Measurements from ENCODE around the gene PTPRD. TPM values are rescaled to one million over a fixed set of nuclear protein-coding genes. Genes with fewer than 3 reads are reported as not detected.

The PTPRD gene
- total RNA-seq, 3 donors from 2014 or later (not counting 1 experiment from before 2014, with no cell fraction given), result 0.05 to 0.68 TPM; not detected in 1

DNA sequence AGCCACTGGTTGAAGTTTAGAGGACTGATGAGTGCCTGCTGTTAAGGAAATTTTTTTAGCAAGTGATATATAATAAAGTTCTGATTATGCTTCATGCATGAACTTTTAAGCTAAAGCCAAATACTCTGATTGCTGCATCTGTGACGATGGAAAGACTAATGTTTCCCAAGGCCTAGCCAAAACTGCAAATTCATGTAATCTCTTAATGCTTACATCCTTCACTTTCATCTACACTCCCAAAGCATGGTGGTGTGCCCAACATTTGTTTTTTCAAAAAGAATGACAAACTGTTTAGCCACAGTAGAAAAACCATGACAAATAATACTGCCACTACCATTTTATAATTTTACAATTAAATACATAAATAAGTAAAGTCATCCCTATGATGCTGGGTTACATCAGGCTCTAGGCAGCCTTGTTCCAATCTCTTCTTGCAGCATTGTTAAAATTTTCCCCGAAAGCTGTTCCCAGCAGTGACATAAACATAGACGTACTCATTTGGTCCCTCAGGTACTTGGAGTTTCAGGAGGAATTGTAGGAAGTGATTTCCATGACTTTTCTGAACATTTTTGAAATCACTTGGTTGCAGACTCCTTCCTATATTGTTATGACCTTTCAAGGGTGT, 2187.9 kb downstream of the PTPRD start:
- Histone ChIP-seq H3K27ac (ENCODE audit: low read length) (no peak overlapping the region), H3K4me1 (ENCODE audit: control insufficient read depth, insufficient read depth, low read length) (no peaks in the 10 kb centered on the region), H3K9me3 (ENCODE audit: control insufficient read depth, insufficient read depth, low read length) (no peaks in the 10 kb centered on the region), H3K27me3 (ENCODE audit: control insufficient read depth, insufficient read depth, low read length) (no peaks in the 10 kb centered on the region), H3K36me3 (ENCODE audit: control insufficient read depth, insufficient read depth, low read length) (no peaks in the 10 kb centered on the region), H3K4me3 (ENCODE audit: low read length) (no peak overlapping the region)
- Mint-ChIP-seq H3K4me3 (no peak overlapping the region), H3K36me3 (no peaks in the 10 kb centered on the region), H3K4me1 (peaks cover 19 to 21% of the 10 kb centered on the region in 2 donors), H3K9me3 (no peaks in the 10 kb centered on the region), H3K27ac (no peak overlapping the region), H3K27me3 (ENCODE audit: low read depth in 2 of 2) (no peaks in the 10 kb centered on the region)
- DNase-seq (no peak), ATAC-seq (no peak)
- TF ChIP-seq, protein P1, sequence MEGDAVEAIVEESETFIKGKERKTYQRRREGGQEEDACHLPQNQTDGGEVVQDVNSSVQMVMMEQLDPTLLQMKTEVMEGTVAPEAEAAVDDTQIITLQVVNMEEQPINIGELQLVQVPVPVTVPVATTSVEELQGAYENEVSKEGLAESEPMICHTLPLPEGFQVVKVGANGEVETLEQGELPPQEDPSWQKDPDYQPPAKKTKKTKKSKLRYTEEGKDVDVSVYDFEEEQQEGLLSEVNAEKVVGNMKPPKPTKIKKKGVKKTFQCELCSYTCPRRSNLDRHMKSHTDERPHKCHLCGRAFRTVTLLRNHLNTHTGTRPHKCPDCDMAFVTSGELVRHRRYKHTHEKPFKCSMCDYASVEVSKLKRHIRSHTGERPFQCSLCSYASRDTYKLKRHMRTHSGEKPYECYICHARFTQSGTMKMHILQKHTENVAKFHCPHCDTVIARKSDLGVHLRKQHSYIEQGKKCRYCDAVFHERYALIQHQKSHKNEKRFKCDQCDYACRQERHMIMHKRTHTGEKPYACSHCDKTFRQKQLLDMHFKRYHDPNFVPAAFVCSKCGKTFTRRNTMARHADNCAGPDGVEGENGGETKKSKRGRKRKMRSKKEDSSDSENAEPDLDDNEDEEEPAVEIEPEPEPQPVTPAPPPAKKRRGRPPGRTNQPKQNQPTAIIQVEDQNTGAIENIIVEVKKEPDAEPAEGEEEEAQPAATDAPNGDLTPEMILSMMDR (IDR thresholded peaks at IDR 0.05), result no peak
- intact Hi-C loops (cut with micrococcal nuclease), result no loop called here
- 95% methylated on average over 3 of the region's 3 CpGs for WGBS (ENCODE audit: insufficient coverage)

DNA sequence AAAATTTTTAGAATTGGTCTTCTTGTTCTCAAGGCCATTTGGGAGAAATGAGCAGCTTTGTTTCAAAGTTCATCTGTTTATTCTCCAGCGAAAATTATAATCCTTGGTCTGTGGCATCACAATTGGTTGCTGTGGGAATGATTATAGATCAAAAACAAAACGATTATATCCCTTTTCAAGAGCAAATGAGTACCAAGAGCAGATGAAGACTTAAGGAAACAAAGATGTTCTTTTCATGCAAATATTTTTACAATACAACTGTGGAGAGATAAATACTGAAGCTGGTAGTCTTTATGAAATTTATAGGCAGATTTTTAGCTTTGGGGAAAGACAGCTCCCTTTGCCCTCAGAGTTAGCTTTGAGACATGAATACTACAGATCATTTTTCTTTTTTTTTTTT, 2192.4 kb downstream of the PTPRD start:
- TF ChIP-seq, protein P1 (IDR thresholded peaks at IDR 0.05), result no peak
- WGBS (ENCODE audit: insufficient coverage), result 100% methylated on average over 1 of the region's 2 CpGs
- Mint-ChIP-seq H3K4me3 (no peak overlapping the region), H3K9me3 (no peaks in the 10 kb centered on the region), H3K4me1 (no peaks in the 10 kb centered on the region), H3K27ac (no peak overlapping the region), H3K36me3 (no peaks in the 10 kb centered on the region), H3K27me3 (ENCODE audit: low read depth in 2 of 2) (peaks cover 0 to 2% of the 10 kb centered on the region in 2 donors)
- H3K4me1 ChIP-seq (ENCODE audit: control insufficient read depth, insufficient read depth, low read length), result no peaks in the 10 kb centered on the region
- DNase-seq, result no peak
- H3K9me3 ChIP-seq (ENCODE audit: control insufficient read depth, insufficient read depth, low read length), result no peaks in the 10 kb centered on the region
- intact Hi-C loops (cut with micrococcal nuclease), result no loop called here
- no peak for ATAC-seq
- no peaks in the 10 kb centered on the region for H3K36me3 ChIP-seq (ENCODE audit: control insufficient read depth, insufficient read depth, low read length)
- H3K27me3 ChIP-seq (ENCODE audit: control insufficient read depth, insufficient read depth, low read length), result no peaks in the 10 kb centered on the region
- no peak overlapping the region for H3K4me3 ChIP-seq (ENCODE audit: low read length)
- H3K27ac ChIP-seq (ENCODE audit: low read length), result no peak overlapping the region

DNA sequence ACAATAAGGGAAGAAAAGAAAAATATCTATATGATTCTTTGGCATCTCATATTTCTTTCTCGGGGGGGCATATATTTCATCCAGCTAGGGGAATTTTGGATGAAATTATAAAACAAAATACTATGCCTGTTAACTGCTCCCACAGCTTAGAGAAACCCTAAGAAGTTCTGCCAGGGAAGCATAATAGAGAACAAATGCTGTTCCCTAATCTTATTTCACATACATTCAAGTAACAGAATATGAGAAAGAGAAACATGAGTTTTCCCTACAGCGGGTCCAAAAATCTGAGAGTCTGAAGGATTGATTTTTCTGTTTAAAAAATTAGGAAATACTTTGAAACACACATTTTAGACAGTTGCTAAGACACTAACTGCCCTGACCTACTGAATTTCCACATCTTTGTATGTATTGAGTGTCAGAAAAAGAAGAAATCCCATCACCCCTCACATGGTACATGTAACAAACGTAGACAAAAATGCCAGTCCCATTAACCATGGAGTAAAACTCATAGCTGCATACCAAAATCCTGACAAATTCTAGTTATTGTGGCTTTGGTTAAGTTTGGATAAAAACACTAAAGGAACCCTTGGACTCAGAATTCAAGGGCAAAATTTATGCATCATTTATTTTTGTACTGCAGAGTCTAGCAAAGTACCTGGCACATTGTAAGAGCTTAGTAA, 2193.1 kb downstream of the PTPRD start:
- Histone ChIP-seq H3K9me3 (ENCODE audit: control insufficient read depth, insufficient read depth, low read length) (no peaks in the 10 kb centered on the region), H3K4me1 (ENCODE audit: control insufficient read depth, insufficient read depth, low read length) (no peaks in the 10 kb centered on the region), H3K27ac (ENCODE audit: low read length) (no peak overlapping the region), H3K4me3 (ENCODE audit: low read length) (no peak overlapping the region), H3K27me3 (ENCODE audit: control insufficient read depth, insufficient read depth, low read length) (no peaks in the 10 kb centered on the region), H3K36me3 (ENCODE audit: control insufficient read depth, insufficient read depth, low read length) (no peaks in the 10 kb centered on the region)
- intact Hi-C loops (cut with micrococcal nuclease), result no loop called here
- Mint-ChIP-seq H3K27ac (no peak overlapping the region), H3K9me3 (no peaks in the 10 kb centered on the region), H3K4me3 (no peak overlapping the region), H3K4me1 (no peaks in the 10 kb centered on the region), H3K27me3 (ENCODE audit: low read depth in 2 of 2) (peaks cover 0 to 2% of the 10 kb centered on the region in 2 donors), H3K36me3 (no peaks in the 10 kb centered on the region)
- ATAC-seq (no peak), DNase-seq (no peak)
- no CpG with 5 or more reads among the region's 3 CpGs for WGBS (ENCODE audit: insufficient coverage)
- TF ChIP-seq, protein P1 (IDR thresholded peaks at IDR 0.05), result no peak
